ENCODE results near the gene CDON. TPM values are rescaled to one million over a fixed set of nuclear protein-coding genes. Genes with fewer than 3 reads are reported as not detected.
A peak's percentile ranks its signal among the peaks of the same experiment; 100 is the strongest.

The CDON gene
- total and polyA plus RNA-seq, 2 of the 13 experiments (the other 11 are each of a cell fraction or from before 2014, with no cell fraction given): 9.6 to 12.8 TPM

DNA sequence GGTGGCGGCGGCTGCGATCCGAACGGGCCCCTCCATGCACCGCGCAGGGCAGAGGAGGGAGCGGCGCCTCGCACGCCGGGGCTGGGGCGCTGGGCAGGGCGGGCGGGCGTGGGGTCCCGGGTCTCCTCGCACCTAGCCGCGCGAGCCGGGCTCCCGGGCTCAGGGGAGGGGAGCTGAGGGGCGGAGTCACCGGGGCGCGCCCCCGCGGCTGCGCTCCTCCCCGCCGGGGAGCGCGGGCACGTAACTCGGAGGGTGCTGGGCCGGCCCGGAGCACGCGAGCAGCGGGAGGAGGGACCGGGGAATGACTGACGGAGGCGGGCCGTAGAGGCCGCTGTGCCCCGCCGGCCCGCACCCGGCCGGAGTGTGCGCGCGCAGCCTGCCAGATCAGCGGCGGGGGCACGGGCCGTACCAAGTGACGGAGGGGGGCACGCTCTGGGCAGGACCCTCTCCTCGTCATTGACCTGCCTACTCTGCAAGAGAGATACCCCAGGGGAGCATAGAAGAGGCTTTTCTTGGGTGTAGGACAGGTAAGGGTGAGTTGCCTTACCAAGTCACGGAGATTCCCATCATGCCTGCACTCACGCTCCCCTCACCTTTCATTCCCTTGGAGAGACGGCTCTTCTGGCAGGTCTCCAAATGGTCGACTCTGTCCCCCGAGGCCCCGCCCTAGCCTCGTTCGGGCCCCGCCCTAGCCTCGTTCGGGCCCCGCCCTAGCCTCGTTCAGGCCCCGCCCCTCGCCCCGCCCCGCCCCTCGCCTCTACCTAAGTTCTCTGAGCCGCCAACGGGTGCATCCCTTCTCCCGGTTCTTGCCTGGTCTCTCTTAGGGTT lies at the start of gene CDON (continued):
- TF ChIP-seq FOXP1 (IDR thresholded peaks at IDR 0.05) (no peak), FOXP1 (CRISPR knock-in tag; IDR thresholded peaks at IDR 0.05) (no peak), ZNF253 (CRISPR knock-in tag; IDR thresholded peaks at IDR 0.05; ENCODE audit: borderline replicate concordance) (no peak), KDM6A (CRISPR knock-in tag; IDR thresholded peaks at IDR 0.05; ENCODE audit: low read depth) (no peak), SUZ12 (IDR thresholded peaks at IDR 0.05; ENCODE audit: low read depth, low read length) (no peak), DNMT1 (CRISPR knock-in tag; IDR thresholded peaks at IDR 0.05) (no peak), ZNF678 (CRISPR knock-in tag; IDR thresholded peaks at IDR 0.05) (no peak), ETV5 (CRISPR knock-in tag; IDR thresholded peaks at IDR 0.05; ENCODE audit: borderline replicate concordance) (no peak; the same call in 1 of the 2 replicates), MYC (CRISPR knock-in tag; IDR thresholded peaks at IDR 0.05; ENCODE audit: borderline replicate concordance) (peak; percentile 51; the same call in 1 of the 2 replicates), ZNF607 (CRISPR knock-in tag; IDR thresholded peaks at IDR 0.05; ENCODE audit: borderline replicate concordance) (peak; percentile 7), YEATS4 (CRISPR knock-in tag; IDR thresholded peaks at IDR 0.05; ENCODE audit: borderline replicate concordance) (peak; percentile 65; the same call in 1 of the 2 replicates), ZFP36 (IDR thresholded peaks at IDR 0.05; ENCODE audit: borderline replicate concordance, low read depth, low read length, partially characterized antibody) (no peak), ZNF256 (CRISPR knock-in tag; conservative IDR thresholded peaks at IDR 0.05) (0 out of 2 replicates have a peak, but pooled peaks have one; percentile 36), AGO2 (optimal IDR thresholded peaks at IDR 0.05; ENCODE audit: low read depth, low read length) (no peak), ZNF329 (CRISPR knock-in tag; IDR thresholded peaks at IDR 0.05; ENCODE audit: low read depth) (0 out of 2 replicates have a peak, but pooled peaks have one; percentile 48), SMARCC2 (IDR thresholded peaks at IDR 0.05) (no peak), HDAC1 (CRISPR knock-in tag; IDR thresholded peaks at IDR 0.05) (peak; percentile 30; the same call in 1 of the 2 replicates), MAFK (conservative IDR thresholded peaks at IDR 0.05 in 1 of 2, IDR thresholded peaks at IDR 0.05 in 1 of 2; ENCODE audit: low read length in 2 of 2) (no peak), JUNB (CRISPR knock-in tag; IDR thresholded peaks at IDR 0.05; ENCODE audit: borderline replicate concordance) (no peak), WIZ (CRISPR knock-in tag; IDR thresholded peaks at IDR 0.05) (peak; percentile 46; the same call in 1 of the 2 replicates), ZNF224 (CRISPR knock-in tag; IDR thresholded peaks at IDR 0.05) (no peak), NFYC (CRISPR knock-in tag; IDR thresholded peaks at IDR 0.05) (no peak), ZNF839 (CRISPR knock-in tag; IDR thresholded peaks at IDR 0.05; ENCODE audit: borderline replicate concordance) (no peak), ZNF292 (CRISPR knock-in tag; IDR thresholded peaks at IDR 0.05; ENCODE audit: borderline replicate concordance, low read depth) (no peak), GATAD1 (CRISPR knock-in tag; IDR thresholded peaks at IDR 0.05) (no peak; the same call in 1 of the 2 replicates)
- TF ChIP-seq, protein P1, sequence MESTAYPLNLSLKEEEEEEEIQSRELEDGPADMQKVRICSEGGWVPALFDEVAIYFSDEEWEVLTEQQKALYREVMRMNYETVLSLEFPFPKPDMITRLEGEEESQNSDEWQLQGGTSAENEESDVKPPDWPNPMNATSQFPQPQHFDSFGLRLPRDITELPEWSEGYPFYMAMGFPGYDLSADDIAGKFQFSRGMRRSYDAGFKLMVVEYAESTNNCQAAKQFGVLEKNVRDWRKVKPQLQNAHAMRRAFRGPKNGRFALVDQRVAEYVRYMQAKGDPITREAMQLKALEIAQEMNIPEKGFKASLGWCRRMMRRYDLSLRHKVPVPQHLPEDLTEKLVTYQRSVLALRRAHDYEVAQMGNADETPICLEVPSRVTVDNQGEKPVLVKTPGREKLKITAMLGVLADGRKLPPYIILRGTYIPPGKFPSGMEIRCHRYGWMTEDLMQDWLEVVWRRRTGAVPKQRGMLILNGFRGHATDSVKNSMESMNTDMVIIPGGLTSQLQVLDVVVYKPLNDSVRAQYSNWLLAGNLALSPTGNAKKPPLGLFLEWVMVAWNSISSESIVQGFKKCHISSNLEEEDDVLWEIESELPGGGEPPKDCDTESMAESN (CRISPR knock-in tag; conservative IDR thresholded peaks at IDR 0.05): peak; percentile 52; the same call in 1 of the 2 replicates

Data from HepG2 (cell line).